GM12891 (cell line): ENCODE results near the gene RBM26.

ENCODE experiments used
- DNase-seq: peaks from one replicate; pipeline ENCODE4 v3.0.0; 2011; ENCODE audit warnings: low spot score; ENCODE audit not compliant: insufficient read length
- FAIRE-seq: peaks from 2 replicates; lab custom pipeline; 2011; peaks lifted over from hg19 to GRCh38; lab: Jason Lieb, UNC
- PAX5 ChIP-seq: IDR thresholded peaks from 2 replicates; pipeline ENCODE4 v1.6.1; 2011; ENCODE audit warnings: low read length, moderate library complexity, mild to moderate bottlenecking; ENCODE audit not compliant: insufficient read depth, severe bottlenecking
- POLR2A ChIP-seq: IDR thresholded peaks from 2 replicates; pipeline ENCODE4 v1.6.1; 2011; ENCODE audit warnings: low read depth, low read length, control low read depth
- POLR2AphosphoS5 ChIP-seq: IDR thresholded peaks from 2 replicates; pipeline ENCODE4 v1.6.1; 2011; ENCODE audit warnings: low read depth, low read length, control low read depth
- POU2F2 ChIP-seq: IDR thresholded peaks from 2 replicates; pipeline ENCODE4 v1.6.1; 2011; ENCODE audit warnings: low read depth, mild to moderate bottlenecking, control low read depth, low read length, moderate library complexity
- SPI1 ChIP-seq: IDR thresholded peaks from 2 replicates; pipeline ENCODE4 v1.6.1; 2011; ENCODE audit warnings: low read depth, low read length, control low read depth
- TAF1 ChIP-seq: IDR thresholded peaks from 2 replicates; pipeline ENCODE4 v1.6.1; 2011; ENCODE audit warnings: low read depth, low read length, control low read depth

The RBM26 gene

DNA sequence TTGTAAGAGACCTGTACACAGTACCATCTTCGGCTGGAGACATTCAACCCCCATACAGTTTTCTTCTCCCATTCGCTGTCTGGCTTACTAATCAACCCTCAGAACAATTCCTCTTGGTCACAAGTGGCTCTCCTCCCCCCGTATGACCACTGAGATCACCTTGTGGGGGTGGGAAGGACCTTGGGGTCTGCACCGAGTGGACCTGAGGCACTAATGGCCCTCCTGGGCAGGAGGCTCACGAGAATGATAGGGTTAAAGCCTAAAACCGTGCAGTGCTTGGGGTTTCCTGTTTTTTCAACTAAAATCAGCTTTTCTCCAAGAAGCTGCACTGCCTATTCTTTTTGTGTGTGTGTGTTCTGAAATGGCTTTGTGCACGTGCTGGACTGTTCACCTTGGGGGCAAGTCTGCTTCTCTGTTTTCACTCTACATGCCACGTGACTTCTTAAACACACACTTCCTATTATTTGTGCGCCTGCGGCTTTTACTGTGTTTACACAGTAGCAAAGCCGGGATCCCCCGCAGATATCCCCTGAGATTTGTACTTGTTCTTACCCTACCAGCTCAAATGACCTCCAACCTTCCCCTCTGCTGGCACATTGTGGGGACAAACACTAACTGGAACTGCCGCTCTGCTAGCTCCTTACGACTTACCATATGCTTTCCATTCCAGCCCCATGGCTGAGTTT lies 12.3 kb downstream of the RBM26 start:
- peak; percentile 91 for FAIRE-seq
- no peak for DNase-seq
- TF ChIP-seq POLR2A: 0 out of 2 replicates have a peak, but pooled peaks have one; percentile 25
- peak; percentile 68 for TF ChIP-seq SPI1
- no peak for TF ChIP-seq PAX5

DNA sequence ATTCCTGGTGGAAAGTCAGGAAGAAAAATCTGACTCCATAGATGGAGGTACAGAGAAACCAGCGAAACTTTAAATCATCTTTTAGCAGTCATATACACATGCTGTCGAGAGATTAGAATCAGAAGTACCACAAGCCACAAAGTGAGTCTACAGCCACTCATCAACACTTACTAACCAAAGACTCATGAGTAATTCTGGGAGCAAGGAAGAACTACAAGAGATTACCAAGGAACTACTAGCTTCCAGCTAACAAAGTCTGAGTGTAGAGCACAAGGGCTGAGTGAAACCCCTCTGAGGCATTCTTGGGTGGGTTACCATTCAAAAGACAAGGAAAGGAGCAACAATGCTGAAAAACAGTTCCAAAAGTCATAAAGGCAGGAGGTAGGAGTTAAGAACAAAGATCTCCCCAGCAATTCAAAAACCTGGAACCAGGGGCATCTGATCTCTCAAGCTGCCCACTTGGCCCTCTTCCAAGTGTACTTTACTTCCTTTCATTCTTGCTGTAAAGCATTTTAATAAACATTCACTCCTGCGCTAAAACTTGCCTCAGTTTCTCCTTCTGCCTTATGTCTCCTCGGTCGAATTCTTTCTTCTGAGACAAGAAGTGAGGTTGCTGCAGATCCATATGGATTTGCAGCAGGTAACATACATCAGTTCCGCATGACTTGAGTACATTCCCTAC lies 13.0 kb downstream of the RBM26 start:
- TF ChIP-seq POLR2A (0 out of 2 replicates have a peak, but pooled peaks have one; percentile 0), PAX5 (no peak)
- peak; percentile 26 for FAIRE-seq
- no peak for DNase-seq

DNA sequence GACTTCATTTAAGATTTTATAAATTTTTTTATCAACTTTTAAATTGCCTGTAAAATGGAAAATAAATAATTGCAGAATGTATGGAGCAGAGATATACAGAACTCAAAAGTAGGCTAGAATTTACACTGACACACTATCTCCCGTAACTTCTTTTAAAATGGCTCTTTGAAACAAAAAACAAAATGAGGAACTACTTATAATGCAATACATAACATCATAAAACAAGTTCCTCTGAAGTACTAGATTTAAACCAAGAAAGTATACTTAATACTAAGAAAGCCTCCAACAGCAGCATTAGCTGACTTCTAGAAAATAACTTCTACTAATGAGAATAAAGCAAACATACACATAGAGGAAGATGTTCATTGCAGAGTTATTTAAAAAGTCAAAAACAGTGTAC lies 17.0 kb downstream of the RBM26 start:
- FAIRE-seq: no peak
- TF ChIP-seq POU2F2 (no peak), PAX5 (no peak), POLR2A (no peak), POLR2AphosphoS5 (no peak), SPI1 (no peak), TAF1 (no peak)
- no peak for DNase-seq

DNA sequence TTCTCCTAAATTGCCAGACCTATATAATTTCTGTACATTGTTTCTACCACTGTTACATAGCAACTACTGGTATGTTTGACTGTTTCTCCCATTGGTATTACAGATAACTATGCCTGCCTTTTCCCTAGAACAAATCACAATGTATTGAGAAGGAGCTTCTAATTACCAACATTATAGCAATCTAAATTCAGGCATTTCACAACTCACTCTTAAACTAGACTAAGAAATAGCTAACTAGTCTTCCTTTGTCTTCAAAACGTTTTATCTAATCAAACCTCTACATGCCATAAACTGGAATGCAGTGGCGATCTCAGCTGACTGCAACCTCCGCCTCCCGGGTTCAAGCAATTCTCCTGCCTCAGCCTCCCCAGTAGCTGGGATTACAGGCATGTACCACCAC lies 18.2 kb downstream of the RBM26 start:
- no peak for DNase-seq
- no peak for FAIRE-seq
- TF ChIP-seq SPI1 (no peak), TAF1 (no peak), POLR2AphosphoS5 (no peak), PAX5 (no peak), POLR2A (no peak), POU2F2 (no peak)

DNA sequence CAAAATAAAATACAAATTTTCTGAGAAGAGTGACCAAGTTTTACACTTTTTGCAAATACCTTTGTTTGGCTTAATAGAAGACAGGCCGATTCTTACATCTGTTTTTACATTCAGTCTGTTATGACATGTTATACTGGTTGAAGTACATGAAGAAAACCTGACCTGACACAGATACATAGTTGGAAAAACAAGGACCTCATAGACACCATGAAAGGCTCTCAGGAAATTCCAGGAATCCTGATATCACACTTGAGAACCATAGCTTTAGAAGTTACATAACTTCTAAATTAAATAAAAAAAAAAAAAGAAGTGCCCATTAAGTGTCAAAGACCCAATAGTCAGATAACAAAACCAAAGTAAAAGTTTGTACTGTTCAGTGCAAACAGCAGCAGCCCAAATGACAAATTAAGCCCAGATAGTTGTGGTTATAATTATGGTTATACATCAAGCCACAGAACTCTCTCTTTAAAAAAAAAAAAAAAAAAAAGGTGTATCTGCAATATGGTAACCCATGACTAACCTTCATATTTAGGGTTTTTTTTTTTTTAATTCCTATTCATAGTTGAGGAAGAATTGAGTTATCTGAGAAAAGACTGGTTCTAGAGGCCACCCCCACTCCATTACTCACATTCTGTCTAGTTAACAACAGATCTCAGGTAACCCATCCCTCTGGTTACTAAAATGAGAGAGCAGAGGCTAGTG lies 19.8 kb downstream of the RBM26 start:
- no peak for TF ChIP-seq PAX5
- TF ChIP-seq POLR2A: no peak
- DNase-seq (no peak), FAIRE-seq (no peak)

DNA sequence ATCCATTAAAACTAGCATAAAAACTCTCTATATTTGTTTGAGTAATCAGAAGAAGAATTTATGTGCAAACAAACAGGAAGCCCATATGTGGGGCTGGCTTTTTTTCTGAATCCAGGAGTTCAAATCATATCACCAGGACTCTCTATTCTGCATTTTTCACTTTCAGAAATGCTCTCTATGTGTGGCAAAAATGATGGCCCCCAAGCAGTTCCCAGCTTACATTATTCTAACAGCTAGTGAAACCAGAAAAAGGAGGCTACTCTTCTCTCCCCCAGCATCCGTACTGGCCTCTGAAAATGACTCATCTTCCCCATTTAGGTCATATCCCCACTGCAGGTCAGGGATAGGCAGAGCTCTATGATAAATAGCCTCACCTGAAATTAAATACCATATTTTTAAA lies 20.4 kb downstream of the RBM26 start:
- FAIRE-seq: peak; percentile 78
- DNase-seq: no peak
- TF ChIP-seq TAF1 (no peak), POU2F2 (0 out of 2 replicates have a peak, but pooled peaks have one; percentile 43), PAX5 (no peak), SPI1 (peak; percentile 59)

DNA sequence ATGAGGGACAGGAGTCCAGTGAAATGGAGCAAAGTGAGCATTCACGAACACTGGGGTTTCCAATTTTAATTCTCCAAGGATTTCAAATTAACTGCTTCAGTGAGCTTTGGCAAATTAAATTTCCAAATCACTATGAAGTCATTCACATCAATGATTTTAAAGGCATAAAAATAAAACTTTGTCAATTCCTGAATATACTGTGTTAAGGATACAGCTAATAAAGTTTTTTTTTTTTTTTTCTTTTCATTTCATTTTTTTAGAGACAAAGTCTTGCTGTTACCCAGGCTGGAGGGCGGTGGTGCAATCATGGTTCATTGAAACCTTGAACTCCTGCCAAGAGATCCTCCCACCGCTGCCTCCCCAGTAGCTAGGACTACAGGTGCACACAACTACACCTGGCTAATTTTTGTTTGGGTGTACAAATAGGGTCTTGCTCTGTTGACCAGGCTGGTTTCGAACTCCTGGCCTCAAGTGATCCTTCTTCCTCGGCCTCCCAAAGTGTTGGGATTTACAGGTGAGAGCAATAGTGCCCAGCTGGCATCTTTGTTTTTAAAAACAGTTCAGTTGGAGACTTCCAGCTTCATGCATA lies 21.9 kb downstream of the RBM26 start:
- DNase-seq (no peak), FAIRE-seq (peak; percentile 80)
- no peak for TF ChIP-seq SPI1

DNA sequence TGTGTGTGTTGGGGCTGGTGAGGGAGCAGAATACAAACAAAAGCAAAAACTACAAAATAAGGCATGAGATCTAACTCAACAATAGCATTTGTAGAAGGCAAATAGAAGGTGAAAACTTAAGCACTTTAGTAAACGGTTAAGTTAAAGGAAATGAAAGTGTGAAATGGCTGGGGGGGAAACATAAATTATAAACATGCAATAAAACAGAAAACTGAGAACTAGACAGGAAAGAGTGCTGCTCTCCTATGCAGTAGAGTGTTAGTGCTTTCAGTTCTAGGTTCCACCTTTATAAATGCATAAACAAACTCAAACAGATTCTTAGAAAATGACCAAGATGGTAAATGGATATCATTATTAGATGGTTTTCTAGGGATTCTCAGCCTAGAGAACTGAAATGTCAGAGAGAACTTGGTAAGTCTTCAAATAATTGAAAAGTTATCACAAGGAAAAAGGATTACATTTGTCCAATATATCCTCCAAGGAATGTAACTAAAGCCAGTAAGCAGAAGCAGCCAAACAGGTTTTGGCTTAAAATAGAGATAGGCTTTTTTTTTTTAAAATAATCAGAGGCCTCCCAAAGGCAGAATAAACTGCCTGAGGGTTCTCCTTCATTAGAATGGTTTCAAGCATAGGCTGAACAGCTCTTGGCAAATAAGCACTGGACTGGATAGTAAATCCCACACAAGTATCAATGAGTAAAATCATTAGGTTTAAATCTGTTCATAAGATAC lies 23.3 kb downstream of the RBM26 start:
- TF ChIP-seq SPI1: peak; percentile 53; the same call in 1 of the 2 replicates
- no peak for TF ChIP-seq PAX5
- FAIRE-seq (peak; percentile 91), DNase-seq (no peak)

DNA sequence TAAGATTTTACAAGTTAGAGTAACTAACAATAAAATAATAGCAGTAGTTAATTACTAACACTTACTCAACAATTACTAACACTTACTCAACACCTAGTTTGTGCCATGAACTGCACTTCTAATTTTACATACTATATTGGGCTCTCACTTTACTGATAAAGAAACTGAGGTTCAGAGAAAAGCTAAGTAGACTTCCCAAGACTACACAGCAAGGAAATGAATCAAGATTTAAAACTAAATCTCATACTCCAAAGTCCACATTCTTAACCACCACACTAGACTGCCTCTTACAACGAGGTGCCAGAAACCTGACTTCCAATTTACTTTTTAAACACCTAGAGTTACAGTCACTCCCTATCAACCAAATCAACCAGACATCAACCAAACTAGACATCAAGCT lies 25.1 kb downstream of the RBM26 start:
- TF ChIP-seq SPI1 (no peak), TAF1 (no peak), POLR2A (no peak), PAX5 (no peak), POU2F2 (no peak), POLR2AphosphoS5 (no peak)
- peak; percentile 55 for FAIRE-seq
- DNase-seq: no peak

DNA sequence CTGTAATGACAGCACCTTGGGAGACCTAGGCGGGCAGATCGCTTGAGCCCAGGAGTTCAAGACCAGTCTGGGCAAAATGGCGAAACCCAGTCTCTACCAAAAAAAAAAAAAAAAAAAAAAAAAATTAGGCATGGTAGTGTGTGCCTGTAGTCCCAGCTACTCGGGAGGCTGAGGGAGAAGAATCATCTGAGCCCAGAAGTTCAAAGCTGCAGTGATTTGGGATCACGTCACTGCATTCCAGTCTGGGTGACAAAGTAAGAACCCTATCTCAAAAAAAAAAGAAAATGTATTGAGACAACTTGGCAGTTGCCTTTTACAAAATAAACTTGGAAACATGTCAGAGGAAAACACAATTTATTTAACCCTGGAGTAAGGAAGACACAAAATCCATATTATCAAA lies 26.8 kb downstream of the RBM26 start:
- FAIRE-seq: no peak
- TF ChIP-seq POLR2AphosphoS5 (no peak), POLR2A (no peak), TAF1 (no peak), PAX5 (no peak), SPI1 (no peak)

DNA sequence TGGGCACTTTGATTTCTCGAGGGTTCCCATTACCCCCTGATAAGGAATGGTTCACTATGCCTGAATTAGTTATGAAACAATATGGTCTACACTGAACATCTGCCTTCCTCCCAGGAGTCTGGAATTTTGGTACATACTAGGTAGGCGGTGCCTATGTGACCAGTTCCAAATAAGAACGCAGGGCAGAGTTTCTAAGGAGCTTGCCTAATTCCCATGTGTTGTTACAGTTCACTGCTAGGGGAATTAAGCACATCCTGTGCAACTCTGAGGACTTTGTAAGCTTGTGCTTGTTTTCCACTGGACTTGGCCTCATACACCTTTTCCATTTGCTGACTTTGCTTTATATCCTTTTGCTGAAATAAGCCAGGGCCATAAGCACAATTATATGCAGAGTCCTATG lies 29.2 kb downstream of the RBM26 start:
- DNase-seq: no peak
- no peak for TF ChIP-seq POLR2AphosphoS5
- no peak for TF ChIP-seq TAF1
- no peak for FAIRE-seq

More for the DNA sequence above, 26.8 kb downstream of the RBM26 start:
- DNase-seq: no peak
